ENCODE results near the gene MED4. TPM values are rescaled to one million over a fixed set of nuclear protein-coding genes. Genes with fewer than 3 reads are reported as not detected.

The MED4 gene
- total and polyA plus RNA-seq, 2 of the 8 experiments (the other 6 are each of a cell fraction or from before 2014, with no cell fraction given): 25.7 to 48.1 TPM

GRCh38 chr13:48121733-48122132, 26.8 kb upstream of the MED4 start:
- no peak overlapping the region for H3K4me3 ChIP-seq (ENCODE audit: extremely low read depth in 1 of 4, insufficient read depth in 2 of 4, low read depth in 3 of 4, low read length in 4 of 4)
- CTCF ChIA-PET (ENCODE audit: partially characterized antibody): no interaction called here
- peak overlapping the region in 1 of 4 experiments; percentile 13; a peak in 1 of 7 replicates for H3K9ac ChIP-seq (replicated peaks in 1 of 4; ENCODE audit: extremely low read depth in 1 of 4, low read depth in 3 of 4, low read length in 3 of 4)
- H2BK15ac ChIP-seq (ENCODE audit: low read length): no peak overlapping the region
- H2BK12ac ChIP-seq (ENCODE audit: low read depth, low read length): no peak overlapping the region
- WGBS, 2 experiments (ENCODE audit: extremely low coverage in 1 of 2, insufficient coverage in 1 of 2, insufficient read length in 1 of 2, insufficient replicate concordance in 2 of 2, low coverage in 1 of 2, low lambda C conversion rate in 2 of 2, missing lambda C conversion rate in 1 of 2): 92% methylated on average over 4 of the region's 4 CpGs; no CpG with 5 or more reads in 1 of the 2 experiments
- H2AFZ ChIP-seq (ENCODE audit: low read length): no peak overlapping the region
- no peak overlapping the region for H4K5ac ChIP-seq (ENCODE audit: insufficient read length, low read depth, low read length)
- no peaks in the 10 kb centered on the region for H3K36me3 ChIP-seq (ENCODE audit: control insufficient read depth in 2 of 4, insufficient read depth in 4 of 4, low read length in 3 of 4)
- H2BK20ac ChIP-seq (ENCODE audit: low read length): no peak overlapping the region
- no peak for DNase-seq (ENCODE audit: low read depth in 1 of 2, low spot score in 2 of 2)
- H4K91ac ChIP-seq (replicated peaks; ENCODE audit: insufficient read length, low read length): no peak overlapping the region
- no peak overlapping the region for H3K56ac ChIP-seq (replicated peaks; ENCODE audit: insufficient read length, low read depth, low read length)
- H3K9me3 ChIP-seq (ENCODE audit: insufficient read depth in 2 of 2, low read depth in 1 of 2, low read length in 1 of 2): no peaks in the 10 kb centered on the region
- no peak overlapping the region for H3K27ac ChIP-seq (ENCODE audit: low read depth, low read length)
- no peaks in the 10 kb centered on the region for H3K27me3 ChIP-seq (replicated peaks in 1 of 4; ENCODE audit: control insufficient read depth in 3 of 4, extremely low read depth in 1 of 4, insufficient read depth in 3 of 4, low read length in 3 of 4)
- H3K4me1 ChIP-seq (replicated peaks in 1 of 4; ENCODE audit: control insufficient read depth in 3 of 4, insufficient read depth in 4 of 4, low read length in 3 of 4): no peaks in the 10 kb centered on the region
- H2AK5ac ChIP-seq (ENCODE audit: low read depth, low read length): no peak overlapping the region
- no peak for FAIRE-seq
- no peaks in the 10 kb centered on the region for H3K23me2 ChIP-seq (ENCODE audit: low read depth, low read length)
- POLR2A ChIA-PET (ENCODE audit: partially characterized antibody): interaction anchor here (0.7 kb wide), 1 partner anchor 78 kb away, joined by 3 read pairs; no protein-coding TSS in a partner anchor
- H3K23ac ChIP-seq (ENCODE audit: insufficient read length): no peak overlapping the region
- no peak overlapping the region for H2BK5ac ChIP-seq (ENCODE audit: low read depth, low read length)
- H2BK120ac ChIP-seq (replicated peaks; ENCODE audit: low read depth, low read length): no peak overlapping the region
- H3K4me2 ChIP-seq (ENCODE audit: insufficient read depth in 1 of 2, low read depth in 2 of 2, low read length in 2 of 2): no peak overlapping the region
- H3K18ac ChIP-seq (ENCODE audit: extremely low read depth, low read length): no peak overlapping the region
- H3K14ac ChIP-seq (ENCODE audit: insufficient read length): no peak overlapping the region
- H4K8ac ChIP-seq (ENCODE audit: extremely low read depth, insufficient read depth, low read length): no peak overlapping the region
- H4K20me1 ChIP-seq (replicated peaks in 1 of 2; ENCODE audit: control insufficient read depth in 1 of 2, insufficient read depth in 2 of 2, low read length in 2 of 2): no peaks in the 10 kb centered on the region
- H3K79me1 ChIP-seq (ENCODE audit: low read depth, low read length): no peaks in the 10 kb centered on the region
- no peak overlapping the region for H3K4ac ChIP-seq (replicated peaks; ENCODE audit: insufficient read length, low read depth, low read length)
- no peaks in the 10 kb centered on the region for H3K79me2 ChIP-seq (ENCODE audit: control insufficient read depth in 1 of 2, insufficient read depth in 2 of 2, low read length in 2 of 2)
- TF ChIP-seq MAFK (IDR thresholded peaks at IDR 0.05; ENCODE audit: low read depth, low read length) (no peak), POLR2A (IDR thresholded peaks at IDR 0.05; ENCODE audit: control extremely low read depth in 1 of 2, low read depth in 2 of 2, low read length in 2 of 2) (no peak), TEAD4 (IDR thresholded peaks at IDR 0.05; ENCODE audit: low read depth, low read length) (no peak)
